8988T (cell line): Measurements from ENCODE around the gene MAX.
"Not testable (repeated sequence)": the region's sequence is repeated elsewhere in the genome, so short reads cannot be mapped to it uniquely, and the experiment has no call there.

Experiments used
- DNase-seq: peaks from one replicate; pipeline ENCODE4 v3.0.0; 2011

The MAX gene

DNA sequence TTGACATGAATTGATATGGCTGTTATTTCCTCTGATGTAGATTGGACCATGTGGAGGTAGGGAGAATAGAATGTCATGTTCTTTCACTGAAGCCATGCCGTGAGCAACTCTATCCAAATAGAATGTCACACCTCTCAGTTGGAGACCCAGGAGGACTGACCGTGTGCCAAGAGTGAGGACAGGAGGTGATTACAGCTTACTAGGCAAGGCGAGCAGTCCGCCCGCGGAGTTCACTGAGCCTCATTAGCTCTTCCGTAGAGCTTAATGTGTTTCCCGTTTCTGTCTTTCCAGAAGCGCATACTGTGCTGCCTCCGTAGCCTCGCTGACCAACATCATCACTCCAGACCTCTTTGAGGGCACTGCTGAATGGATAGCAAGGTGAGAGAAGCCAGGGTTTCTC, 70.0 kb downstream of the MAX start:
- no peak for DNase-seq

GRCh38 chr14:65031321-65031720, 71.0 kb downstream of the MAX start:
- not testable (repeated sequence) for DNase-seq

- DNase-seq, result no peak
Measured at GRCh38 chr14:65028937-65029336, 73.4 kb downstream of the MAX start.

DNA sequence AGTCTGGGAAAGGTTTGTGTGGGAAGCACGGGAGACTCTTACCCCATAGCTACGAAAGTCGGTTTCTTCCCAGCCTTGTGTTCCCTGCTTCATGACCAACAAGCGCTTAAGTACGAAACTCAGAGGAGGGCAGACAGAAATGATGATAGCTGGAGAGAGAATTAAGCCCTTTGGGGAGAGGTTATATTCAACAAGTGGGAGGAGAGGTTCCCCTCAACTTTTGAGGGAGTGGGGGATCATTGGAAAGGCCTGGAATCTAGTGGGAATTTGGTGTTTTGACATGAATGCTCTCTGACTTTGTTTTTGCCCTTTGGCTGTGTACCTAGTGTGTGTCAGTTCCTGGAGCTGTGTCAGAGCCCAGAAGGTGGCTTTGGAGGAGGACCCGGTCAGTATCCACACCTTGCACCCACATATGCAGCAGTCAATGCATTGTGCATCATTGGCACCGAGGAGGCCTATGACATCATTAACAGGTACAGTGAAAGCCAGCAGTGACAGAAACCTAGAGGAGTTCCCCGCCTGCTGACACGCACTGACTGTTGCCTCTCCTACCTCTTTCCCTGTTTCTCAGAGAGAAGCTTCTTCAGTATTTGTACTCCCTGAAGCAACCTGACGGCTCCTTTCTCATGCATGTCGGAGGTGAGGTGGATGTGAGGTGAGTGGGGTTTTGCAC, 75.1 kb downstream of the MAX start:
- DNase-seq, result no peak

DNA sequence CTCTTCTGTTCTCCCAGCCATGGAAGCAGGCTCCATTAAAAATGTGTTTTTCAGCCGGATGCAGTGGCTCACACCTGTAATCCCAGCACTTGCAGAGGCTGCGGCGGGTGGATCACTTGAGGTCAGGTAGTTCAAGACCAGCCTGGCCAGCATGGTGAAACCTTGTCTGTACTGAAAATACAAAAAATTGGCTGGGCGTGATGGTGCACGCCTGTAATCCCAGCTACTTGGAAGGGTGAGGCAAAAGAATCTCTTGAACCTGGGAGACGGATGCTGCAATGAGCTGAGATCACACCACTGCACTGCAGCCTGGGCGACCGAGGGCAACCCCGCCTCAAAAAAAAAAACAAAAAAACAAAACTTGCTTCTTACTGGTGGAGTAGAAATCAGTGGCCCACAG, 75.8 kb downstream of the MAX start:
- no peak for DNase-seq

DNA sequence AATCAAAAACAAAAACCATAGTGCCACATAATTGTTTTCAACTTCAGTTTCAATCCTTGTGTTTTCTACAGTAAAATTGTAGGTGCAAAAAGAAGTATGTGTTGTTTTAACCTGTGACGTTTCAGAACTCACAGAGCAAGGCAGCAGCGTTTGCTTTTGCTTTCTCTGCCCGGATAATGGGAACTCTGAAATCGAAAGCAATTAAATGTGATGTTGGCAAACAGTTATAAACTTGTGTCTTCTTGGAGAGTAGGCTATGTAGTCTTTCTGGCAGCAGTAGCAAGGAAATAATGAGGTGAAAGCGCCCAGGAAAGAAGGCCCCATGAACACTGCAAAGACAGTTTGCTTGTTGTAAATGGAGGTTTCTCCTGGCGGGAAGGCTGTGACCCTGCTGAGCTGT, 76.5 kb downstream of the MAX start:
- no peak for DNase-seq
